Activated CD4-positive, alpha-beta memory T cell treated with anti-CD3 and anti-CD28 coated beads for 36 hours (primary cell): ENCODE data around the gene ELL. TPM values are rescaled to one million over a fixed set of nuclear protein-coding genes. Genes with fewer than 3 reads are reported as not detected.

Source experiments
- CTCF ChIA-PET: fragments of 350-600 bp; sonication (Branson Sonifier 250); formaldehyde crosslinking; loops from one replicate; lab custom pipeline; 2021; ENCODE audit warnings: antibody characterized with exemption, inconsistent platforms; lab: Charles Lee
- POLR2A ChIA-PET: fragments of 350-600 bp; sonication (Branson Sonifier 250); formaldehyde crosslinking; loops from one replicate; lab custom pipeline; 2021; ENCODE audit warnings: antibody characterized with exemption; lab: Charles Lee
- DNase-seq: peaks from one replicate; pipeline ENCODE4 v3.0.0-alpha.2; 2020
- H3K27ac Mint-ChIP-seq: one replicate; pipeline ENCODE4 v1.8.0; 2021; ENCODE audit warnings: mixed read lengths
- H3K27me3 Mint-ChIP-seq: one replicate; pipeline ENCODE4 v1.8.0; 2021; ENCODE audit warnings: mixed read lengths
- H3K36me3 Mint-ChIP-seq: one replicate; pipeline ENCODE4 v1.8.0; 2021; ENCODE audit warnings: mixed read lengths
- H3K4me1 Mint-ChIP-seq: one replicate; pipeline ENCODE4 v1.8.0; 2021; ENCODE audit warnings: low read depth, mixed read lengths
- H3K4me3 Mint-ChIP-seq: one replicate; pipeline ENCODE4 v1.8.0; 2021; ENCODE audit warnings: mild to moderate bottlenecking, mixed read lengths
- H3K9me3 Mint-ChIP-seq: one replicate; pipeline ENCODE4 v1.8.0; 2021; ENCODE audit warnings: mixed read lengths
- intact Hi-C: fragments of 100-400 bp; cut with micrococcal nuclease; formaldehyde crosslinking; loops from one replicate; pipeline ENCODE4 v1.15.1; 2023
- total RNA-seq, 2 experiments: library from RNA; stranded (reverse); gene quantifications; one replicate each; pipeline ENCODE4 v1.2.3, GENCODE V29; 2021

Gene ELL
- total RNA-seq, 2 experiments from 2014 or later = 24.7 to 29.7 TPM

DNA sequence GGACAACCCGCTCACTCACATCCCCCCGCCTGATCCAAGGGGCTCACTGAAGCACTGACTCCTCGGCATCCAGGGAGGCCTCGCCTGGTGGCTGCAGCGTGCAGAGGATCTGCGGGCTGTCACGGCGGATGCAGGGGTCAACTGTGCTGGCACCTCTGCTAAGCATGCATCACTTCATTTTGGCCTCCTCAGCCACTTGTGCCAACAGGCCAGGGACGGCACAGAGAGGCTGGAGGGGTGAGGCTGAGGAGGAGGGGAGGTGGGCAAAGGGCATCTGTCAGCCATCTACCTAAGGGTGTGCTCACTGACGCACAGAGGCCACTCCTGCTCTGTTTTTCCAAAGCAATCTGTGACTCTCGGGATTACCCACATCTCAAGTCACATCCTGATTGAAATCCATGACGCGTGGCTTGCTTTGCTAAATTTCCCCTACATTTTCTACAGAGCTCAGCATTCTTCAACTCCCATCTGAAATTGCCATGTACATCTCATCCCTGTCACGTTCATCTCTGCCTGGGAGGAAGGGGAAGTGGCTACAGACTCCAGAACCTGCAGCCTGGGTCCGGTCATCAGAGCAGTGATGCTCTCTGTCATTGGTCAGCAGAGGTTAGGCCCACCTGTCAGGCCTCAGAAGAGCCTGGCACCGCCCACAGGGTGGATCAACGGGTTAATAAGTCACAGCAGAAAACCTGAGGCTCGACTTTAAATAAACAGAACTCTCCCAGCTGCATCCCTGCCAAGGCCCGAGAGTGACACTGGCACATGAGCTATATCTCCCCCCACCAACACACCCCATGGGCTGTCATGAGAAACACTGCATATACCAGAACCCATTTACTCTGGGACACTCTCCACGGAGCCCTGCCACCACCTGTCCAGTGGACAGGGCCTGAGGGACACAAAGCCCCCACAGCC lies 17.6 kb downstream of the ELL start:
- intact Hi-C loops = no loop called here
- Mint-ChIP-seq H3K4me1 (peaks cover 87% of the 10 kb centered on the region), H3K27me3 (no peaks in the 10 kb centered on the region), H3K27ac (peak overlapping the region; percentile 83), H3K9me3 (no peaks in the 10 kb centered on the region), H3K4me3 (no peak overlapping the region), H3K36me3 (no peaks in the 10 kb centered on the region)
- no peak for DNase-seq
- ChIA-PET POLR2A (interaction anchor here (1.2 to 2.7 kb wide), 3 partner anchors 8 to 16 kb away, joined by 3 to 12 read pairs (median 10); partner anchors contain the start of gene ELL), CTCF (interaction anchor here (0.8 to 11.1 kb wide), 7 partner anchors 8 to 85 kb away, joined by 3 to 91 read pairs (median 6); partner anchors contain the start of gene ELL)

DNA sequence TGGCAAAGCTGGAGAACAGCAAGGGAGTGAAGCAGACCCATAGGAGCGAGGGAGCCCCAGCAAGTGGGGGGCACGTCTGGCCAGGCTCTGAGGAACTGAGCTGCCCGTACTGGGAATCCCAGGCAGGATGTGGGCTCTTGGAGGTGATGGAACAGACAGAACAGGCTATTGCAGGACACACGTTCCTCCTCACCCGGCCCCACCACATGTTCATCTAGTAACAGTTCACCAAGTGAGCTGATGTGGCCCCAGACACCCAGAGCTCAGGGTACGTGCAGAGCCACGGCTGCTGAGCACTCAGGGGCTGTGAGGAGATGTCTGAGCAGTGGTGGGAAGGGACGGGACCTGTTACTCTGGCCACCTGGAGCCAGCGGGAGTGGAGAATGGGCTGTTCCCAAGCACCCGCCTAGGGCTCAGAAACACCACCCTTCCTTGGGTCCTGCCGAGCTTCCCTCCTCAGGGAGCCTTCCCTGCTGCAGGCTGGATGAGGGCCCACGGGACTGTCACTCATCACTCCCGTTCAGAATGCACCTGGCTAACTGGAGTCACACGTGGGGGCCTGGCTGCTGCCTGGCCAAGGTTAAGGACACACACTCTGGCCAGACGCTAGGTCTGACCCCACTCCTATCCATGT lies 18.4 kb downstream of the ELL start:
- Mint-ChIP-seq H3K4me1 (peaks cover 88% of the 10 kb centered on the region), H3K4me3 (no peak overlapping the region), H3K27ac (peak overlapping the region; percentile 43), H3K36me3 (no peaks in the 10 kb centered on the region), H3K9me3 (no peaks in the 10 kb centered on the region), H3K27me3 (no peaks in the 10 kb centered on the region)
- CTCF ChIA-PET = interaction anchor here (1.4 to 11.1 kb wide), 4 partner anchors 17 to 86 kb away, joined by 4 to 91 read pairs (median 5); partner anchors contain the start of gene ELL
- DNase-seq = no peak
- POLR2A ChIA-PET = interaction anchor here (2.3 kb wide), 1 partner anchor 17 kb away, joined by 12 read pairs; the partner anchor contains the start of gene ELL
- intact Hi-C loops = no loop called here

DNA sequence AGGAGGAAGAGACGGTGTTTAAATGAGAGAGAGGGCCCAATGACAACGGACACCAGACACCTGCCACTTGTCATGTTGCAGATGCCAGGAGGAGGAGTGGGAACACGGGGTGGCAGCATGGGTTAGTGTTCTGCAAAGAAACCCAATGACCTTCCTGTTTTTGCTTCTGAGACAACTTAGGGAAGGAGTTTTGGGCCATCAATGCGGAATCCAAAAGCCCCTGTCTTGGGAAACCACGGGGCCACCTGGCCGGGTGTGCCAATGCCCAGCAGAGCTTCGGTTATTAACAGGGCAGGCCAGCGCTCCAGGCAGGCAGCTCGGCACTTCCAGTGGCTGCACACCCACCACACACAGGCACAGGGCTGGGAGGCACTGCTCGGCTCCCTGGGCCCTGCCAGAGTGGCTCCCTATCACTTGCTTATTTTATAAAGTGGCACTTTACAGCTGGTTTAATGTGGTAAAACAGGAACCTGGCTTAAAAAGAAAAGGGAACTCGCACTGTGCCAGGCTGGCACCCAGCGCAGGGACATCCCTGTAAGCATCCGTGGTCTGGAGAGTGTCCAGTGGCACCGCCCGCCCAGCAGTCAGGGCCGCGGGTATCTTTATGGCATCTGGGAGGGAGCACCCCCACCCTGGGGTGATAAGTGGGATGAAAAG lies 19.1 kb downstream of the ELL start:
- no peaks in the 10 kb centered on the region for H3K9me3 Mint-ChIP-seq
- CTCF ChIA-PET = interaction anchor here (1.7 to 11.1 kb wide), 2 partner anchors 18 to 20 kb away, joined by 4 to 91 read pairs; partner anchors contain the start of gene ELL
- peak overlapping the region; percentile 43 for H3K27ac Mint-ChIP-seq
- H3K36me3 Mint-ChIP-seq = no peaks in the 10 kb centered on the region
- POLR2A ChIA-PET = no interaction called here
- H3K4me3 Mint-ChIP-seq = no peak overlapping the region
- DNase-seq = no peak
- H3K27me3 Mint-ChIP-seq = no peaks in the 10 kb centered on the region
- peaks cover 89% of the 10 kb centered on the region for H3K4me1 Mint-ChIP-seq
- intact Hi-C loops = no loop called here

DNA sequence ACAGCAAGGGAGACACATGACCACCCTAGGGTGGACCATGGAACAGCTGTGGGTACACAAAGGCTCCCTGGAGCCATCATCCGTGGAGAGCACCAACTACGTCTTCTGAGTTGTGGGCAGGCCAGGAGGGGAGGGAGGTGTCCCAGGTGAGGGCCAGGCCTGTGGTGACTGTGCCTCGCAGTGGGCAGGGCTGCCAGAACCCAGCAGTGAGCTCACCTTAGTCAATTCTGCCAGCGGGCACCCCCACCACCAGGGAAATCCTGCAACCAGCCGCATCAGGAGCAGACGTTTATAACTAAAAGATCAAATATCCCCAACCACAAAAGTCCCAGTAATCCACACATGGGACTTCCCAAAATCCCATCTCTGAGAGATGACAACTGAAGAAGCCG lies 19.6 kb downstream of the ELL start:
- ChIA-PET POLR2A (interaction anchor here (0.5 kb wide), 1 partner anchor 333 kb away, joined by 5 read pairs; no protein-coding TSS in a partner anchor), CTCF (interaction anchor here (1.7 to 11.1 kb wide), 2 partner anchors 19 to 20 kb away, joined by 4 to 91 read pairs; partner anchors contain the start of gene ELL)

DNA sequence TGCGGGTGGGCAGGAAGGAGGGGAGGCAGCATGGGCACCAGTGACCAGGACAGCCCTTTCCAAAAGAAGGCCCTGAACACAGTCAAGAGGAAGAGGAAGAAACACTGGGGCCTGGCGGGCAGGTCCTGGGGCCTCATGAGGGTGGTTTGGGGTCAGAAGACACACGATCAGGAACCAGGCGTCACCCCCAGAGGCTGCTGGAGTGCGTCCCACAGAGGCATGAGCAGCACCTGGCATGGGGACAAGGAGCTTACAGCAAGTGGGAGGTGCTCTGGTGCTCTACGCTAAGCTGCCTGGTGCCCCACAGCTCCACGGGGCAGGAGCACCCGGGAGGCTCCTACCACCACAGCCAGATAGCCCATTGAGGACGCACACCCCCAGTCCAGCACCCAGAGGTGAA lies 20.0 kb downstream of the ELL start:
- Mint-ChIP-seq H3K4me3 (no peak overlapping the region), H3K27me3 (no peaks in the 10 kb centered on the region), H3K9me3 (no peaks in the 10 kb centered on the region), H3K4me1 (peaks cover 86% of the 10 kb centered on the region), H3K27ac (no peak overlapping the region), H3K36me3 (no peaks in the 10 kb centered on the region)
- intact Hi-C loops = no loop called here
- POLR2A ChIA-PET = interaction anchor here (0.5 kb wide), 1 partner anchor 333 kb away, joined by 5 read pairs; no protein-coding TSS in a partner anchor
- CTCF ChIA-PET = no interaction called here
- DNase-seq = no peak

More for the DNA sequence above, 19.6 kb downstream of the ELL start:
- no peaks in the 10 kb centered on the region for H3K27me3 Mint-ChIP-seq
- no peak overlapping the region for H3K27ac Mint-ChIP-seq
- intact Hi-C loops = no loop called here
- H3K36me3 Mint-ChIP-seq = no peaks in the 10 kb centered on the region
- H3K4me3 Mint-ChIP-seq = no peak overlapping the region
- no peaks in the 10 kb centered on the region for H3K9me3 Mint-ChIP-seq
- no peak for DNase-seq
- peaks cover 86% of the 10 kb centered on the region for H3K4me1 Mint-ChIP-seq

DNA sequence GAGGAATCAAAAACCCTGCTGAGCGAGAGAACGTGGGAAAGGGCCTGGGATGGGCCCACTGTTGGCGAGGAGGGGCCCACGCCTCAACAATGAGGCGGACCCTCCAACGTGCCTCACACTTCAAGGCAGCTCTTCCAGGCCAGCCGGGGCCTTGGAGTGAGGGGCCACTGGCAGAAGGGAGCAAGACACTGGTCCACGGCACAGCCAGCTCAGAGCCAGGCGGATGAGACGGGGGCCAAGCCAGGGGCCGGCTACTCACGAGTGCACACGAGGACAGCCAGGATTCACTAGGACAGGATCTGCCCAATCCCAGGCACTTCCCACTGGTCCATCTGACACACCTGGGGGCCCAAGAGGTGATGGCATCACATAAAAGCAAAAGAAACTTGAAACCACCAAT lies 20.5 kb downstream of the ELL start:
- no peaks in the 10 kb centered on the region for H3K27me3 Mint-ChIP-seq
- H3K4me1 Mint-ChIP-seq = peaks cover 86% of the 10 kb centered on the region
- H3K4me3 Mint-ChIP-seq = no peak overlapping the region
- DNase-seq = no peak
- CTCF ChIA-PET = no interaction called here
- intact Hi-C loops = no loop called here
- no peaks in the 10 kb centered on the region for H3K36me3 Mint-ChIP-seq
- H3K27ac Mint-ChIP-seq = no peak overlapping the region
- POLR2A ChIA-PET = no interaction called here
- H3K9me3 Mint-ChIP-seq = no peaks in the 10 kb centered on the region

DNA sequence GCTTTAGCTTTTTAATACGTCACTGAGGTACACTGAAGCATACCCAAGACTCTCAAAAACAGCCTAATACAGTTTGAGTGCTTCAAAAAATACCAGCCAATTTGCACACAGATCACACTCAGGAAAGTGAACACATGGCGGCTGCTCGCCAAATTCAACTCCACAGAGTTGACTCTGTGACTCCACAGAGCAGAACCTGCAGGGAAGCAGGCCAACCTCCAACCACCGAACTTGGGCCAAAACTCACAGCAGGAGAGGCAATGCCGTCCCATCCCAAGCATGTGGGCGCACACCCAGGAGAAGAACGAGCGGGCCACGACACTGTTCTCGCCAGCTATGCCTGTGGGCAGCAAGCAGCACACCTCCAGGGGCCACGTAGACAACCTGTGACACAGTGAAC lies 21.1 kb downstream of the ELL start:
- no peaks in the 10 kb centered on the region for H3K27me3 Mint-ChIP-seq
- no peaks in the 10 kb centered on the region for H3K9me3 Mint-ChIP-seq
- CTCF ChIA-PET = interaction anchor here (1.3 kb wide), 2 partner anchors 19 to 38 kb away, joined by 5 to 6 read pairs; no protein-coding TSS in a partner anchor
- H3K36me3 Mint-ChIP-seq = no peaks in the 10 kb centered on the region
- POLR2A ChIA-PET = no interaction called here
- H3K4me1 Mint-ChIP-seq = peaks cover 86% of the 10 kb centered on the region
- intact Hi-C loops = no loop called here
- DNase-seq = no peak
- H3K27ac Mint-ChIP-seq = no peak overlapping the region
- H3K4me3 Mint-ChIP-seq = no peak overlapping the region

DNA sequence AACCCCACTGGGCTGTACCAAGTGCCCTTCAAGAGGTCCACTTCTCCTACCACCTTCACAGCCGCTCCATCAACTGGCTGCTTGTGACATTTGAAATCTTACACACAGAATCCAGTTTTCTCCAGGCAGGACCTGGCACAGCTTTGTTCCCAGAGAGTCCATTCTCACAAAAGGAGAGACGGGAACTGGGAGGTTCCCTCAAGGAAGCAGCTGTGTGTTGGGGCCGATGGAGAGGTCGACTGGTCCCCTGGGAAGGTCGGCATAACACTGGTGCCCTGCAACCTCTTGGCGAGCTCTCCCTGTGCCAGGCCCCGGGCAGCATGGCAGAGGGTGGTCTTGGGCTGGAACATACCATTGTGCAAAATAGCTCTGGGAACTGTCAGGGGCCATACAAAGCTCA lies 21.5 kb downstream of the ELL start:
- H3K9me3 Mint-ChIP-seq = no peaks in the 10 kb centered on the region
- POLR2A ChIA-PET = no interaction called here
- CTCF ChIA-PET = interaction anchor here (1.3 kb wide), 2 partner anchors 20 to 38 kb away, joined by 5 to 6 read pairs; no protein-coding TSS in a partner anchor
- H3K27me3 Mint-ChIP-seq = no peaks in the 10 kb centered on the region
- no peak for DNase-seq
- peak overlapping the region; percentile 28 for H3K27ac Mint-ChIP-seq
- H3K4me1 Mint-ChIP-seq = peaks cover 86% of the 10 kb centered on the region
- H3K4me3 Mint-ChIP-seq = no peak overlapping the region
- intact Hi-C loops = no loop called here
- H3K36me3 Mint-ChIP-seq = no peaks in the 10 kb centered on the region

DNA sequence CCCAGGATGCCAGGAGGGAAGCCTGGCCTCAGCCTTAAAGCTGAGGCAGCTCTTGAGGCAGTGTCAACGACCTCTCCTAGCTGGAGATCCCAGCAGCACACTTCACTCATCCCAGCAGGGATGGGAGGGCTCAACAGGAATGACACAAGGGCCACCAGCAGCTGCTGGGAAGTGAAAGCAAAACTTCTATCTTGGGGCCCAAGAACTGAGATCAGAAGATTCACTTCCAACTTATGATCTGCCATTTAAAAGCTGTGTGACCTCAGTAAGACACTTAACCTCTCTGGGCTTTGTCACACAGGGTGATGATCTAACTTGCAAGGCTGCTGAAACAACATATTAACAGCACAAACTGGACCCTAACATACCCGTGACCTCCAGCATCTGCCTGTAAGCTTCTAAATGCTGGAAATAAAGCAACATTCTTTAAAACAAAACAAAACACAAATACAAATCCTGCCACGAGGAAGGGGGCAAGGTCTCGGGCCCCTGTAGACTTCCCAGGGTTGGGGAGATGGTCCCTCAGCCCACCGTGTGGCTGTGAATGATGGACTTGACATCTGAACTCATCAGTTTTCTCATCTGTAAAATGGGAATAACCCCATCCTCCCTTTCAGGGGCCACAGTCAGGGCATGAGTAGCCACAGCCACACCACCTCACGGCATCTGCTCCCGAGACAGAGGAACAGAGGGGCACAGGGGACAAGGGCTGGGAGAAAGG lies 22.7 kb downstream of the ELL start:
- POLR2A ChIA-PET = interaction anchor here (0.8 kb wide), 1 partner anchor 21 kb away, joined by 3 read pairs; no protein-coding TSS in a partner anchor
- CTCF ChIA-PET = interaction anchor here (0.7 to 4.1 kb wide), 6 partner anchors 13 to 650 kb away, joined by 3 to 43 read pairs (median 4); partner anchors contain the start of gene ELL
- no peaks in the 10 kb centered on the region for H3K27me3 Mint-ChIP-seq

DNA sequence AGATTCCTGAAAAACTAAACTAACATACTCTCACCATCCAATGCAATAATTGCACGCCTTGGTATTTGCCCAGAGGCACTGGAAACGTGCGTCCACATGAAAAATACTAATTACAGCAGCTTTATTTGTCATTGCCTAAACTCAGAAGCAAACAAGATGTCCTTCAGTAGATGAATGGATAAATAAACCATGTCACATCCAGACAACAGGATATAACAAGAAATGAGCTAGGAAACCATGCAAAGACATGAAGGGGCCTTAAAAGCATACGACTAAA lies 25.0 kb downstream of the ELL start:
- peak overlapping the region; percentile 90 for H3K27ac Mint-ChIP-seq
- DNase-seq = no peak
- H3K36me3 Mint-ChIP-seq = no peaks in the 10 kb centered on the region
- POLR2A ChIA-PET = interaction anchor here (1.1 to 2.0 kb wide), 6 partner anchors 9 to 23 kb away, joined by 4 to 10 read pairs (median 6); no protein-coding TSS in a partner anchor
- H3K4me1 Mint-ChIP-seq = peaks cover 81% of the 10 kb centered on the region
- no peaks in the 10 kb centered on the region for H3K9me3 Mint-ChIP-seq
- H3K27me3 Mint-ChIP-seq = no peaks in the 10 kb centered on the region
- intact Hi-C loops = loop anchor here (1.0 kb wide), 2 partner anchors 18 to 25 kb away; partner anchors contain the start of gene ELL
- CTCF ChIA-PET = interaction anchor here (0.7 to 4.1 kb wide), 10 partner anchors 8 to 350 kb away, joined by 3 to 43 read pairs (median 4); partner anchors contain the start of gene ELL
- no peak overlapping the region for H3K4me3 Mint-ChIP-seq

More for the DNA sequence above, 22.7 kb downstream of the ELL start:
- H3K4me3 Mint-ChIP-seq = no peak overlapping the region
- no peak for DNase-seq
- intact Hi-C loops = no loop called here
- H3K9me3 Mint-ChIP-seq = no peaks in the 10 kb centered on the region
- no peaks in the 10 kb centered on the region for H3K36me3 Mint-ChIP-seq
- H3K4me1 Mint-ChIP-seq = peaks cover 86% of the 10 kb centered on the region
- peak overlapping the region; percentile 33 for H3K27ac Mint-ChIP-seq
